GM21515 (cell line): ENCODE data around the gene EFCAB11.
A peak's percentile ranks its signal among the peaks of the same experiment; 100 is the strongest.
"Not testable (repeated sequence)": the region's sequence is repeated elsewhere in the genome, so short reads cannot be mapped to it uniquely, and the experiment has no call there.

Experiments used
- ATAC-seq: cut with Tn5 transposase; IDR thresholded peaks from one replicate; pipeline ENCODE4 v1.9.1; 2021; ENCODE audit not compliant: unreplicated experiment

Gene EFCAB11

DNA sequence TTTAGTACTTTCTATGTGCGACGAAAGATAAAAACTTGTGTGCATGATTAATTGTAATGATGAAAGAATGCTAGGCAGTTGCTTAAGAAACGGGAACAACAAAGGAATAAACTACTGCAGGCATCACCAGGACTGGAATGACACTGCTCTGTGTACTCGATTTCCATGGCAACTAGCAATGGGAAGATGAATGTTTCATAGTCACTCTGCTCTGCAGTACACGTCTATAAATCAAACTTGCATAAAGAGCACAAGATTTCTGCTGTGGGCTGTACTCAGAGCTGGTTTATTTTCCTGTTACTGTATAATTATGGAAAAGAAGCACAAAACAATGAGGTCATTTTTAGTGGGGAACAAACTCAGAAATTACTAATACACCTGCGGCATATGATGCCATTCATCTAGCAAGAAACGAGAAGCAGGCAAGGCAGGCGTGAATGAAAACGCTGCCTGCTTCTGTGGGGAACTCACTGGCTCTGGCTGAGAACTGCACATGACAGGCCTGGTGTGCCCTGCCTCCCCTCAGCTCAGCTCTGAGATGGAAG is 41.8 kb downstream of the EFCAB11 start:
- ATAC-seq, result no peak

DNA sequence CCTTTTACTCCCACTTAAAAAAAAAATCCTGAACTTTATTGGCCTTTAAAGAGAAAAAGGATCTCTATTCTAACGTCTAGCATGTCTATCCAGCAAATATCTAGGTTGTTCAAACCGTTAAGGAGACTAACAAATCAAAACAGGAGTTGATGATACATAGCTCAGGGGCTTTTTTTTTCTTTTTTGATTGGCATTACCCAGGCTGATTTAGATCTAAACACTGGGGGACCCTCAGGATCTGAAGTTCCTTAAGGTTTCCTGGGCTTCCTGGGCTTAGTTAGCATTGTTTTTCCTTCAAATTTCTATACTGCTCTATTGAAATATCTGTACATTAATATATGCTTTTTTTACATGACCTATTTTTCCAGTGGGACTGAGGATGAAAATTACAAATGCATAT is 42.3 kb downstream of the EFCAB11 start:
- ATAC-seq, result no peak

DNA sequence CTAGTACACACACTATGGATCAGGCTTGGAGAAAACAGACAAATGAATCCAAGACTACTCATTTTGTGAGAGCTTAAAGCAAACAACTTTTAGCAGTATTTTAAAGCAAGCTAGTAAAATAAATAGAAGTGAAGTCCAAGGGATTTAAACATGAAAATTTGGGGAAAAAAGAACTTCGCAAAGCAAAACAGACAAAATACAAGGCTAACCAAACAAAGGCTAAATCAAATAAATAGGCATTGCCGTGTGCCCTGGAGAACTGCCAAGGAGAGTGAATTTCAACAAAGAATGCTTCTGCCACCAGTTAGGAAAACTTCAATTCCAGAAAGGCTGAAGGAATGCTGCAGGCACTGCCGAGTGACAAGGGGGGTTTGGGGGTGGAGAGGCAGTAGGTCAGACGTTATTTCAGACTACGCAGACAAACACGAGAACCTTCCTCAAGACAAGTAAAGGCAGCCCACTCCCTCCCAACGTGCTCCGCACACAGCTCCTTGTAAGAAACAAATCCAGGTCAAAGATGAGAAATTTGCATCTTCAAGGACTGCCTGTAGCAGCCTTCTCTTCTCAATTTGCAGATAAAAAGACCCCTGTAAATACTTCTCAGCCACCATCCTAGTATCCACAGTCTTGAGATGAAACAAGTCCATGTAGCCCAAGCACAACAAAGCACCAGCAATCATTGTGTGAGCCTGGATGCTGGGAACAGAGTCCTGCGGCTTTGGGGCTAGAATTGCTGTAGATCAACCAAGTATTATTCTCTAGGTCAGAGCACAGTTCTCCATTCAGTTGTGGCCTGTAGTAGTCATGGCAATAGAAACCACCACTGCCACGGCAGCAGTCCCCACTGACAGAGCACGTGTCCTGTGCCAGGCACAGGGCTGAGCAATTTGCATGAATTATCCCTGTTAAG is 43.3 kb downstream of the EFCAB11 start:
- ATAC-seq, result no peak

DNA sequence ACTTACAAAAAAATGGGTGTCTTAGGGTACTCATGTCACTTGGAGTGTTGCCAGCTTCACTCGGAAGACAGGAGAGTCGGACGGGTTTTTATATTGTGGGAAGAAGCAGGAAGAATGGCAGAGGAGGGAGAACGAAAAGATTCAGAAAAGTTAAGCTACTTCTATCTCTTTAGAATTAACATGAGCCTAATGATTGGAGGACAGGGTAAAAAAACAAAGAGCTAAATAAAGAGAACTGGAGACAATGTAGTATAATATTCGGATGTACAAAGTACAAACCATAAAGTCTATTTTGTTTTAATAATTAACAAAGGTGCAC is 43.9 kb downstream of the EFCAB11 start:
- no peak for ATAC-seq

DNA sequence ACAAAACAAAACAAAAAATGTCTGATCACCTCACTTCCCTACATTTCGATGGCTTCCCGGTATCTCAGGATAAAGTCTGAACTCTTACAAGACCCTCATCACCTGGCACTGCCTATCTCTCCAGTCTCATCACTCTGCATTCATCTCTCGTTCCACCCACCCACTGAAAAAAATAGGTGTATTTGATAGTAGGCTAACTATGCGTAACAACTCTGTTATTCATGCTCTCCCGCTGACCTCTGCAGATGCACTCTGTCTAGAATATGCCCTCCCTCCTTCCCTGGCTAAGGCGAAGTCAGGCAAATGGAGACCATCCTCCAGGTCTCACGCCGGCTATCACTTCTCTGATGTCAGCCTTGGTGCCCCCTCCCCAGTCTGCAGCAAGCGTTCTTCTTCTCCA is 44.9 kb downstream of the EFCAB11 start:
- ATAC-seq, result no peak

DNA sequence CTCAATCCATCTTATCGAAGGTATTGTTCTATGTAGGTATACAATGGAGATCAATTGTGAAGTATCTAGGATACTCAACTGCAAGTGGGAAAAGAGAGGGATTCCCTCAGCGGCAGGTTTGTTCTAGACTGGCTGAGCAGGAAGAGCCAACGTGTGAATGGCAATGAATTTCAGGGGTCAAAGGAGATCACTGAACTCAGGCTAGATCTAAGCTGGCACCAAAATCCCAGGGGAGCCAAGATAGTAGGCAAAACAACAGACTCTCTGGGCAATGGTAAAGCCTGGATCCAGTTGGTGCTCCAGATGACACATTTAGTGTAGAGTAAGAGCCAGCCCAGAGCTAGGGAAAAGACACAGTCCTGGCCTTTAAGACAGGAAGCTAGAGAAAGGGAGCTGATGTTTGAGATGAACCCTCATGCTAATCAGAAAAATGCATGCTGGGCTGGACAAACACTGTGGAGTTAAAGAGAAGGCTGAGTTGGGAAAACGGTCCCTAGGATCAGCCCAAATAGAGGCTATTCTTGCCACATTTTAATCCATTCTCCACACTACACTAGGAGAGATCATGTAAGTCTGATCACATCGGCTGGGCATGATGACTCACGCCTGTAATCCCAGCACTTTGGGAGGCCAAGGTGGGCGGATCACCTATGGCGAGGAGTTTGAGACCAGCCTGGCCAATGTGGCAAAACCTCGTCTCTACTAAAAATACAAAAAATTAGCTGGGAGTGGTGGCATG is 45.6 kb downstream of the EFCAB11 start:
- ATAC-seq, result no peak

DNA sequence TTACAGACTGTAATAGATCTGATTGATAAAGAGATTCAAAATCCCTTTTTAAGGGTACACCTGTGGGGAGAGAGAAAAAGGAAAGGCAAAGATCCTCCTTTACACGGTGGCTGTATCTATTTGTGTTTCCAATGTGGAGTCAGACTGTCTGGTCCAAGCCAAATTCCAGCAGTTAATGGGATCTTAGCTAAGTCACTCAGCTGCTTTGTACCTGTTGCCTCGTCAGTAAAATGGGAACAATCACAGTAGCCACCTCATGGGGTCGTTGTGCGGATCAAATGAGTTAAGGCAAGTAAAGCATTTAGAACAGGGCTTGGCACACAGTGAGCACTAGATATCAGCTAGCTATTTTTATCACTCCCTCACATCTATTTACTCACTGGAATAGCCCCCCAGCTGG is 46.9 kb downstream of the EFCAB11 start:
- no peak for ATAC-seq

DNA sequence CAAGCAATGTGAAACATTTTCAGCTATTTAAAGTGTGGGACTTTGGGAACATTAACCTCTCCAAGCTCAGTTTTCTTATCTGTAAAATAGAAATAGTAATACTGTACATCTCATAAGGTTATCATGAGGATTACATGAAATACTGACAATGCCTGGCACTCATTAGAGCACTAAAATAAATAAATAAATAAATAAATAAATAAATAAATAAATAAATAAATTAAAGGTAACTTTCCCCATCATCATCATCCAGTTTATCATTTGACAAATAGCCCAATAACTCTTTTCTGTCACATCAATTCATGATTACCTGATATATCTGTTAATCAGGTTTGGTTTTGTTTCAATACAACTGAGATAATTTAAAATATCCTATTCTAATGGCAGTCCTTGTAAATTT is 48.5 kb downstream of the EFCAB11 start:
- ATAC-seq, result no peak

DNA sequence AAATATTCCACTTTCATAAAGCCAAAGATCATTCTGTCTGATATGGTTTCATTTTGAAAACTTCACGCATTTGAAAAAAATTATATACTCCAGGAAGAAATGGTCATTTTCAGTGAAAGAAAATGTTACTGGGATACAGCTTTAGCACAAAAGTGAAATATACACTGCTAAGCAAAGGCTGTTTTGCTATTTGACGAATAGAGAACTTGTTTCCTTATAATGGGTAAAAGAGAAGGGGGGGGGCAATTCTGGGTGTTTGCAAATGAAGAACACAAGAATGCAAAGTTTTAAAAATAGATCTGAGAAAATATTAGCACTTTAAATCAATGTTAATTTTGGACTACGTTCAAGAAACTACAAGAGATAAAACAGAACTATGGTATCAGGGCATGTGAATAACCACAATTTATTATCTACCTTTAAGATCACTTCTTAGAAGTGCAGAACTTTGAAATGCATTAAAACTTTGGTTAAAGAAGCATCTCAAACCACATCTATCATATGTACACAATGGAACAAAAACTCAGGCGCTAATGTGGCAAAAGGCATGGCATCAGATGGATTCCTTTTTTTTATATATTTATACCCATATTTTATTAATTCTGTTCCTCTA is 51.1 kb downstream of the EFCAB11 start:
- ATAC-seq, result no peak

DNA sequence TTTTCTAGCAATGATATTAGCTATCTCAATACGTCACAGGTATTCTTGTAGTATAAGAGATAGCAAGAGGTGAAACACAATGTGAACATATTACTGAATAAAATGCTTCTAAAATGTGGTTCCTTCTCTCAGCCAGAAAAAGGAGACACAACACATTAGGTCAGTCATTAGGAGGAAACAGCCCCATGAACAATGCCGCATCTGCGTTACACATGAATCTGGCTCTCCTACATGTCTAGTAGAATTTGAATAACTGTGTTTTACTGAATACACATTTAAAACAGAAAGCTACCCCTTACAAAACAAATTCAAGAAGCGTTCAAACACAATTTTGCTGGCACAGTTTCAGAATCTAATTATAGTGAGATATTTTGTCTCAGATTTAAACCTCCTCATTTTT is 51.6 kb downstream of the EFCAB11 start:
- ATAC-seq, result no peak

GRCh38 chr14:89900802-89901201 is 53.7 kb downstream of the EFCAB11 start:
- ATAC-seq, result no peak

- no peak for ATAC-seq
Observed at GRCh38 chr14:89899917-89900663, 54.4 kb downstream of the EFCAB11 start.

- ATAC-seq, result no peak
Observed at GRCh38 chr14:89899291-89899690, 55.2 kb downstream of the EFCAB11 start.

GRCh38 chr14:89893388-89893787 is 61.1 kb downstream of the EFCAB11 start:
- ATAC-seq, result not testable (repeated sequence)

- no peak for ATAC-seq
Observed at GRCh38 chr14:89892953-89893352, 61.6 kb downstream of the EFCAB11 start.

GRCh38 chr14:89891721-89892120 is 62.8 kb downstream of the EFCAB11 start:
- not testable (repeated sequence) for ATAC-seq

DNA sequence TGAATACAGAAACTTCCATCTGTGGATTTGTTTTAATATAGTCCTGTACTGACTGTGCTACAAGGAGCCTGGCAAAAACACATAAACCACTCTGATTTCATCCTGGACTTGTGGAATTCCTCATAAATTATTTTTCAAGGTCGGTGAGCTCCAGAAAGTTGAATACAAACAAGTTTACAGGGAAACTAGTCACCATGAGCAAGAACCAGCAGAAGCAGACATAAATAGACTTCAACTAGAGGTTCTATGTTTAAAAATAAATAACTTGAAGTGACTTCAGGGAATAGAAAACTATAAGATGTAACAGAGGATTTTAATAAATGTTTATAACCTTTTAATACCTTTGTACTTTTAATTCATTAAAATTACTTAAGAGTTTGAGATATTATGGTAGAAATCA is 63.5 kb downstream of the EFCAB11 start:
- ATAC-seq, result no peak

- no peak for ATAC-seq
Observed at GRCh38 chr14:89890589-89890988, 63.9 kb downstream of the EFCAB11 start.

- no peak for ATAC-seq
Observed at GRCh38 chr14:89889626-89890025, 64.9 kb downstream of the EFCAB11 start.

GRCh38 chr14:89884761-89885160 is 69.8 kb downstream of the EFCAB11 start:
- no peak for ATAC-seq

- peak; percentile 78 for ATAC-seq
Observed at GRCh38 chr14:89881839-89882238, 72.7 kb downstream of the EFCAB11 start.
